HUES64 (cell line): ENCODE measurements around the gene NCBP2.

Experiments used
- H3K27ac ChIP-seq: 2 replicates; pipeline ENCODE4 v1.7.0; 2013; ENCODE audit warnings: low read depth, low read length, inconsistent platforms
- H3K27me3 ChIP-seq: 2 replicates; pipeline ENCODE4 v1.6.1; 2013; ENCODE audit warnings: mild to moderate bottlenecking, low read length; ENCODE audit not compliant: insufficient read depth
- H3K36me3 ChIP-seq: 2 replicates; pipeline ENCODE4 v1.6.1; 2013; ENCODE audit warnings: mild to moderate bottlenecking, low read length; ENCODE audit not compliant: insufficient read depth
- H3K4me1 ChIP-seq: 2 replicates; pipeline ENCODE4 v1.6.1; 2013; ENCODE audit warnings: mild to moderate bottlenecking, low read length, moderate library complexity; ENCODE audit not compliant: insufficient read depth
- H3K4me3 ChIP-seq: 2 replicates; pipeline ENCODE4 v1.5.1; 2013; ENCODE audit warnings: mild to moderate bottlenecking, low read length, moderate library complexity
- H3K9ac ChIP-seq: 2 replicates; pipeline ENCODE4 v1.6.1; 2013; ENCODE audit warnings: mild to moderate bottlenecking, low read depth, low read length
- H3K9me3 ChIP-seq: 2 replicates; pipeline ENCODE4 v1.6.1; 2013; ENCODE audit warnings: low read depth, low read length; ENCODE audit not compliant: insufficient read depth
- WGBS: fragments of 150-250, 120-280 bp; methylation state at CpG from one replicate; pipeline ENCODE4 v1.1.7; 2013; ENCODE audit warnings: missing lambda C conversion rate; 5-methylcytosine and 5-hydroxymethylcytosine counted together

Gene NCBP2

GRCh38 chr3:196979545-196979944, 37.2 kb upstream of the NCBP2 start:
- Histone ChIP-seq H3K27me3 (no peaks in the 10 kb centered on the region), H3K27ac (no peak overlapping the region), H3K9ac (no peak overlapping the region), H3K4me1 (no peaks in the 10 kb centered on the region), H3K4me3 (no peak overlapping the region), H3K36me3 (no peaks in the 10 kb centered on the region), H3K9me3 (peaks cover 6% of the 10 kb centered on the region; the same call in 1 of the 2 replicates)
- 91% methylated on average over 10 of the region's 10 CpGs for WGBS

GRCh38 chr3:196976941-196977340, 34.6 kb upstream of the NCBP2 start:
- 92% methylated on average over 11 of the region's 11 CpGs for WGBS

GRCh38 chr3:196975349-196975748, 33.0 kb upstream of the NCBP2 start:
- H3K9me3 ChIP-seq: peaks cover 10% of the 10 kb centered on the region; the same call in 1 of the 2 replicates
- H3K27me3 ChIP-seq: peaks cover 13% of the 10 kb centered on the region
- no peak overlapping the region for H3K4me3 ChIP-seq
- no peaks in the 10 kb centered on the region for H3K36me3 ChIP-seq
- no peak overlapping the region for H3K27ac ChIP-seq
- no peaks in the 10 kb centered on the region for H3K4me1 ChIP-seq
- 85% methylated on average over 4 of the region's 4 CpGs for WGBS
- H3K9ac ChIP-seq: no peak overlapping the region

More at GRCh38 chr3:196976941-196977340, 34.6 kb upstream of the NCBP2 start:
- Histone ChIP-seq H3K4me3 (no peak overlapping the region), H3K9me3 (0 out of 2 replicates have a peak, but pooled peaks cover 5% of the 10 kb centered on the region), H3K9ac (no peak overlapping the region), H3K27ac (no peak overlapping the region), H3K27me3 (no peaks in the 10 kb centered on the region), H3K4me1 (no peaks in the 10 kb centered on the region), H3K36me3 (no peaks in the 10 kb centered on the region)

- Histone ChIP-seq H3K27me3 (peaks cover 20% of the 10 kb centered on the region), H3K27ac (no peak overlapping the region), H3K4me3 (no peak overlapping the region), H3K9ac (no peak overlapping the region), H3K9me3 (peaks cover 10% of the 10 kb centered on the region; the same call in 1 of the 2 replicates), H3K4me1 (no peaks in the 10 kb centered on the region), H3K36me3 (no peaks in the 10 kb centered on the region)
- 91% methylated on average over 5 of the region's 5 CpGs for WGBS
These were observed 32.3 kb upstream of the NCBP2 start for GRCh38 chr3:196974661-196975060.

- 79% methylated on average over 7 of the region's 7 CpGs for WGBS
- peaks cover 55% of the 10 kb centered on the region for H3K27me3 ChIP-seq
- H3K27ac ChIP-seq: no peak overlapping the region
- H3K9ac ChIP-seq: no peak overlapping the region
- H3K4me3 ChIP-seq: no peak overlapping the region
- H3K9me3 ChIP-seq: peaks cover 10% of the 10 kb centered on the region; the same call in 1 of the 2 replicates
- no peaks in the 10 kb centered on the region for H3K36me3 ChIP-seq
- H3K4me1 ChIP-seq: peaks cover 8% of the 10 kb centered on the region; the same call in 1 of the 2 replicates
These were observed 28.9 kb upstream of the NCBP2 start for GRCh38 chr3:196971094-196971698.

GRCh38 chr3:196970547-196971093, 28.3 kb upstream of the NCBP2 start:
- H3K36me3 ChIP-seq: no peaks in the 10 kb centered on the region
- H3K27me3 ChIP-seq: peaks cover 61% of the 10 kb centered on the region
- peaks cover 8% of the 10 kb centered on the region; the same call in 1 of the 2 replicates for H3K4me1 ChIP-seq
- 89% methylated on average over 15 of the region's 15 CpGs for WGBS
- H3K27ac ChIP-seq: no peak overlapping the region
- H3K9ac ChIP-seq: no peak overlapping the region
- H3K4me3 ChIP-seq: no peak overlapping the region
- peaks cover 10% of the 10 kb centered on the region; the same call in 1 of the 2 replicates for H3K9me3 ChIP-seq

GRCh38 chr3:196969660-196970546, 27.6 kb upstream of the NCBP2 start:
- WGBS: 10% methylated on average over 94 of the region's 100 CpGs
- Histone ChIP-seq H3K4me3 (peak overlapping the region; percentile 52), H3K36me3 (no peaks in the 10 kb centered on the region), H3K27me3 (peaks cover 68% of the 10 kb centered on the region), H3K9ac (no peak overlapping the region), H3K4me1 (peaks cover 8% of the 10 kb centered on the region; the same call in 1 of the 2 replicates), H3K27ac (no peak overlapping the region), H3K9me3 (peaks cover 10% of the 10 kb centered on the region; the same call in 1 of the 2 replicates)

- H3K27ac ChIP-seq: no peak overlapping the region
- no peaks in the 10 kb centered on the region for H3K36me3 ChIP-seq
- H3K4me1 ChIP-seq: peaks cover 8% of the 10 kb centered on the region; the same call in 1 of the 2 replicates
- H3K9me3 ChIP-seq: peaks cover 10% of the 10 kb centered on the region; the same call in 1 of the 2 replicates
- H3K4me3 ChIP-seq: peak overlapping the region; percentile 52
- peak overlapping the region; percentile 26; the same call in 1 of the 2 replicates for H3K9ac ChIP-seq
- peaks cover 75% of the 10 kb centered on the region for H3K27me3 ChIP-seq
- WGBS: 1% methylated on average over 72 of the region's 72 CpGs
These were observed 26.9 kb upstream of the NCBP2 start for GRCh38 chr3:196969134-196969659.

- 1% methylated on average over 98 of the region's 98 CpGs for WGBS
- H3K4me3 ChIP-seq: peak within 1 kb of the TSS; percentile 52
- H3K36me3 ChIP-seq: no peaks in the 10 kb centered on the region
- H3K4me1 ChIP-seq: peaks cover 8% of the 10 kb centered on the region; the same call in 1 of the 2 replicates
- H3K27ac ChIP-seq: no peak within 1 kb of the TSS
- H3K27me3 ChIP-seq: peaks cover 78% of the 10 kb centered on the region
- H3K9ac ChIP-seq: peak within 1 kb of the TSS; percentile 26; the same call in 1 of the 2 replicates
- H3K9me3 ChIP-seq: peaks cover 10% of the 10 kb centered on the region; the same call in 1 of the 2 replicates
These were observed 26.2 kb upstream of the NCBP2 start, which contains the start of gene PIGZ for GRCh38 chr3:196968233-196969133. Gene PIGZ (minus strand): TSS chr3:196968833. CDS start chr3:196952031, 16,802 bp downstream.
